Measurements from ENCODE around the gene SOX6. TPM values are rescaled to one million over a fixed set of nuclear protein-coding genes. Genes with fewer than 3 reads are reported as not detected.

The SOX6 gene
- total and polyA plus RNA-seq, 2 donors (not counting 3 experiments of a cell fraction or from before 2014, with no cell fraction given) = 0.14 to 3.7 TPM

DNA sequence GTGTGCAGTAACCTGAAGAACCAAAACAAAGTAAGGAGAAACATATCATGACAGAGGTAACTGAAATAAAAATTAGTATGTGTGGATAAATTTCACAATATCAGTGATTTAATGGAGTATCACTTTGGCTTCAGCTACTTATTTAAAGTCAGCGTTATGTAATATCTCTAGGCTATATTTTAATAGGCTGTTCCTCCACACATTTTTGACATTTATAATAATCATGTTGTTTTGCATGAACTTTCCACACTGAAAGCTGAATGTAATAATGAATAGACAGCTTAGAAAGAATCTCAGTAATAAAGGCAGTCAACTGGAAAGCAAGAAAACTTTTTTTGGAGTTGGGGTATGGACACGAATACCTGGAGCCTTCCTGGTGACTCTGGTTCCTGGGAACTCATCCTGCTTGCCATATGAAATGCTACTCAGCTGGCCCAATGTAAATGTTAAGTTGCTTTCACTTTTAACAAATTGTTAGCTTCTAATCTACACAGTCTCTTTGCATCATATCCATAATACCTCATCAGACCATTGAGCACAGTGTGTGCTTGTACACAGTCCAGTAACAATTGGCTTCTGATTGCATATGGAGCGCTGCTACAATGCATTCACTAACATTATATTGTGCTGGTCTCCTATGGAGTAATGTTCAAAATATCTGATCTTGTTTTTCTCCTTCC, 257.7 kb downstream of the SOX6 start:
- no peaks in the 10 kb centered on the region for H4K20me1 ChIP-seq (replicated peaks; ENCODE audit: control insufficient read depth, extremely low read depth, insufficient read depth, low read length)
- CTCF ChIA-PET = interaction anchor here (1.2 kb wide), 1 partner anchor 158 kb away, joined by 3 read pairs; no protein-coding TSS in a partner anchor
- BruUV-seq (replicated peaks) = no TSS peak
- H3K9me1 ChIP-seq (replicated peaks; ENCODE audit: control insufficient read depth, extremely low read depth, insufficient read depth, low read length) = no peaks in the 10 kb centered on the region
- dilution Hi-C loops (cut with MboI; ENCODE audit: extremely low pct_ligation_motif_present, low sequenced_read_pairs) (no loop called here), intact Hi-C loops (cut with micrococcal nuclease) (no loop called here)
- H3K9ac ChIP-seq (replicated peaks; ENCODE audit: extremely low read depth, insufficient read depth, low read length) = no peak overlapping the region
- FAIRE-seq = no peak
- no peak for TF ChIP-seq POLR2A (IDR thresholded peaks at IDR 0.05; ENCODE audit: low read depth, low read length)
- TF ChIP-seq MYC (IDR thresholded peaks at IDR 0.05; ENCODE audit: low read depth, low read length) = no peak
- TF ChIP-seq, protein P1, sequence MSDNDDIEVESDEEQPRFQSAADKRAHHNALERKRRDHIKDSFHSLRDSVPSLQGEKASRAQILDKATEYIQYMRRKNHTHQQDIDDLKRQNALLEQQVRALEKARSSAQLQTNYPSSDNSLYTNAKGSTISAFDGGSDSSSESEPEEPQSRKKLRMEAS (IDR thresholded peaks at IDR 0.05; ENCODE audit: insufficient read depth, insufficient read length) = no peak
- TF ChIP-seq POLR2AphosphoS5 (IDR thresholded peaks at IDR 0.05; ENCODE audit: insufficient read depth, low read depth, low read length) = no peak
- no peak for TF ChIP-seq GATA2 (IDR thresholded peaks at IDR 0.05; ENCODE audit: insufficient read depth, insufficient read length, low read depth, low read length)
- no peak for TF ChIP-seq EZH2 (IDR thresholded peaks at IDR 0.05; ENCODE audit: borderline replicate concordance, low read depth, low read length, severe bottlenecking)
- H3K27me3 ChIP-seq (ENCODE audit: control insufficient read depth in 2 of 2, insufficient read depth in 2 of 2, low read length in 2 of 2) = no peaks in the 10 kb centered on the region
- H3K4me2 ChIP-seq (ENCODE audit: insufficient read depth, low read length) = no peak overlapping the region
- no peaks in the 10 kb centered on the region for H3K79me2 ChIP-seq (ENCODE audit: control insufficient read depth, insufficient read depth, low read length)
- no peaks in the 10 kb centered on the region for H3K9me3 ChIP-seq (replicated peaks; ENCODE audit: control insufficient read depth, insufficient read depth, low read length)
- H2AFZ ChIP-seq (ENCODE audit: low read depth, low read length) = no peak overlapping the region
- POLR2A ChIA-PET = no interaction called here
- no peaks in the 10 kb centered on the region for H3K4me1 ChIP-seq (ENCODE audit: control insufficient read depth, extremely low read depth, insufficient read depth, low read length)
- DNase-seq (ENCODE audit: low read depth, low spot score) = no peak
- H3K36me3 ChIP-seq (ENCODE audit: control insufficient read depth in 2 of 2, extremely low read depth in 1 of 2, insufficient read depth in 2 of 2, low read length in 2 of 2) = no peaks in the 10 kb centered on the region
- H3K4me3 ChIP-seq (replicated peaks in 1 of 3; ENCODE audit: insufficient read depth in 1 of 3, low read depth in 1 of 3, low read length in 3 of 3) = no peak overlapping the region
- H3K27ac ChIP-seq (ENCODE audit: insufficient read depth, low read depth, low read length) = no peak overlapping the region

DNA sequence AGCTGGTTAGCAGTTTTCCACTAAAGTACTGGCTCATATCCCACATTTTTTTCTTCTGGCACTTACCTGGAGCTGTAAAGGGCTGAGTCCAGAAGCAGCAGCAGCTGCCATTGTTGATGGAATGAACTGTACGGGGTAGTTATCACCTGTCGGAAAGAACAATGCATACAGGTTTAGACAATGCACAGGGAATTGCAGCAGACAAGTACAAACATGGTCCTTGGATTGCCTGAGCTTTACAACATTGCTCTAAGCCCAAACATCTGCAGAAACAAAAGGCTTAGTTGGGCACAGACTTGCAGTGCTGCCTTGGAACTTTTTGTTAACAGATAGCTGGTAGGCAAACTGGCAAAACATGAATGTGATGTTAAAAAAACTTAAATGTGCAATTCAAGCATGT, 258.8 kb downstream of the SOX6 start:
- BruUV-seq (replicated peaks) = no TSS peak
- FAIRE-seq = no peak
- TF ChIP-seq, protein P2, sequence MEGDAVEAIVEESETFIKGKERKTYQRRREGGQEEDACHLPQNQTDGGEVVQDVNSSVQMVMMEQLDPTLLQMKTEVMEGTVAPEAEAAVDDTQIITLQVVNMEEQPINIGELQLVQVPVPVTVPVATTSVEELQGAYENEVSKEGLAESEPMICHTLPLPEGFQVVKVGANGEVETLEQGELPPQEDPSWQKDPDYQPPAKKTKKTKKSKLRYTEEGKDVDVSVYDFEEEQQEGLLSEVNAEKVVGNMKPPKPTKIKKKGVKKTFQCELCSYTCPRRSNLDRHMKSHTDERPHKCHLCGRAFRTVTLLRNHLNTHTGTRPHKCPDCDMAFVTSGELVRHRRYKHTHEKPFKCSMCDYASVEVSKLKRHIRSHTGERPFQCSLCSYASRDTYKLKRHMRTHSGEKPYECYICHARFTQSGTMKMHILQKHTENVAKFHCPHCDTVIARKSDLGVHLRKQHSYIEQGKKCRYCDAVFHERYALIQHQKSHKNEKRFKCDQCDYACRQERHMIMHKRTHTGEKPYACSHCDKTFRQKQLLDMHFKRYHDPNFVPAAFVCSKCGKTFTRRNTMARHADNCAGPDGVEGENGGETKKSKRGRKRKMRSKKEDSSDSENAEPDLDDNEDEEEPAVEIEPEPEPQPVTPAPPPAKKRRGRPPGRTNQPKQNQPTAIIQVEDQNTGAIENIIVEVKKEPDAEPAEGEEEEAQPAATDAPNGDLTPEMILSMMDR (IDR thresholded peaks at IDR 0.05; ENCODE audit: extremely low read depth in 1 of 2, insufficient read depth in 1 of 2, low read depth in 1 of 2, low read length in 2 of 2) = no peak
- TF ChIP-seq JUN (IDR thresholded peaks at IDR 0.05; ENCODE audit: borderline replicate concordance, insufficient read depth, insufficient read length, low read depth) (no peak), FOS (IDR thresholded peaks at IDR 0.05; ENCODE audit: borderline replicate concordance, insufficient read depth, low read length) (no peak), EZH2 (IDR thresholded peaks at IDR 0.05; ENCODE audit: borderline replicate concordance, low read depth, low read length, severe bottlenecking) (no peak), POLR2A (IDR thresholded peaks at IDR 0.05; ENCODE audit: low read depth, low read length) (no peak), POLR2AphosphoS5 (IDR thresholded peaks at IDR 0.05; ENCODE audit: insufficient read depth, low read depth, low read length) (no peak)
- TF ChIP-seq, protein P1 (IDR thresholded peaks at IDR 0.05; ENCODE audit: insufficient read depth, insufficient read length) = no peak
- dilution Hi-C loops (cut with MboI; ENCODE audit: extremely low pct_ligation_motif_present, low sequenced_read_pairs) = no loop called here
- Histone ChIP-seq H3K9me3 (replicated peaks; ENCODE audit: control insufficient read depth, insufficient read depth, low read length) (no peaks in the 10 kb centered on the region), H3K27me3 (ENCODE audit: control insufficient read depth in 2 of 2, insufficient read depth in 2 of 2, low read length in 2 of 2) (no peaks in the 10 kb centered on the region), H3K36me3 (ENCODE audit: control insufficient read depth in 2 of 2, extremely low read depth in 1 of 2, insufficient read depth in 2 of 2, low read length in 2 of 2) (no peaks in the 10 kb centered on the region), H4K20me1 (replicated peaks; ENCODE audit: control insufficient read depth, extremely low read depth, insufficient read depth, low read length) (no peaks in the 10 kb centered on the region), H3K4me2 (ENCODE audit: insufficient read depth, low read length) (no peak overlapping the region), H3K9me1 (replicated peaks; ENCODE audit: control insufficient read depth, extremely low read depth, insufficient read depth, low read length) (no peaks in the 10 kb centered on the region), H3K4me3 (replicated peaks in 1 of 3; ENCODE audit: insufficient read depth in 1 of 3, low read depth in 1 of 3, low read length in 3 of 3) (no peak overlapping the region), H3K9ac (replicated peaks; ENCODE audit: extremely low read depth, insufficient read depth, low read length) (no peak overlapping the region), H3K79me2 (ENCODE audit: control insufficient read depth, insufficient read depth, low read length) (no peaks in the 10 kb centered on the region), H2AFZ (ENCODE audit: low read depth, low read length) (no peak overlapping the region), H3K27ac (ENCODE audit: insufficient read depth, low read depth, low read length) (no peak overlapping the region), H3K4me1 (ENCODE audit: control insufficient read depth, extremely low read depth, insufficient read depth, low read length) (no peaks in the 10 kb centered on the region)
- POLR2A ChIA-PET = no interaction called here
- intact Hi-C loops (cut with micrococcal nuclease) = no loop called here
- DNase-seq (ENCODE audit: low read depth, low spot score) = no peak
- CTCF ChIA-PET = interaction anchor here (0.7 to 1.2 kb wide), 3 partner anchors 8 to 157 kb away, joined by 3 read pairs; no protein-coding TSS in a partner anchor
